Measurements from ENCODE around the gene MTSS2. TPM values are rescaled to one million over a fixed set of nuclear protein-coding genes. Genes with fewer than 3 reads are reported as not detected.

The MTSS2 gene
- total RNA-seq, 1 donor from 2014 or later: 38.3 TPM

- Histone ChIP-seq H3K9me3 (ENCODE audit: insufficient read depth, low read depth, low read length) (no peaks in the 10 kb centered on the region), H4K20me1 (ENCODE audit: insufficient read depth, low read length) (peaks cover 44% of the 10 kb centered on the region), H3K36me3 (ENCODE audit: insufficient read depth, low read length) (no peaks in the 10 kb centered on the region), H3K79me2 (ENCODE audit: insufficient read depth, low read length) (peaks cover 50% of the 10 kb centered on the region), H3K9ac (ENCODE audit: low read length) (peak overlapping the region; percentile 83), H3K27me3 (ENCODE audit: insufficient read depth, low read length) (no peaks in the 10 kb centered on the region), H2AFZ (ENCODE audit: low read depth, low read length) (peak overlapping the region; percentile 26), H3K4me3 (ENCODE audit: insufficient read depth, low read depth, low read length) (peak overlapping the region; percentile 66), H3K4me2 (ENCODE audit: low read length) (peak overlapping the region; percentile 87), H3K27ac (ENCODE audit: low read depth, low read length) (peak overlapping the region; percentile 56), H3K4me1 (ENCODE audit: insufficient read depth, low read length) (peaks cover 35% of the 10 kb centered on the region)
- peak overlapping the region; percentile 81 for H3K4me3 Mint-ChIP-seq (ENCODE audit: unreplicated experiment)
- no peak for DNase-seq (ENCODE audit: low read depth)
- H3K36me3 Mint-ChIP-seq (ENCODE audit: low read depth, unreplicated experiment): peaks cover 2% of the 10 kb centered on the region
- H3K27me3 Mint-ChIP-seq (ENCODE audit: low read depth, unreplicated experiment): no peaks in the 10 kb centered on the region
- no peaks in the 10 kb centered on the region for H3K9me3 Mint-ChIP-seq (ENCODE audit: unreplicated experiment)
- peaks cover 13% of the 10 kb centered on the region for H3K4me1 Mint-ChIP-seq (ENCODE audit: low read depth, unreplicated experiment)
- no peak overlapping the region for H3K27ac Mint-ChIP-seq (ENCODE audit: unreplicated experiment)
- TF ChIP-seq EZH2 (IDR thresholded peaks at IDR 0.05; ENCODE audit: insufficient read depth, low read length): no peak
- TF ChIP-seq CTCF (IDR thresholded peaks at IDR 0.05; ENCODE audit: insufficient read depth, low read depth, low read length): no peak
- no peak for FAIRE-seq
Observed at GRCh38 chr16:70685061-70685937, 554 bp downstream of the MTSS2 start.

- H3K4me2 ChIP-seq (ENCODE audit: low read length): peak overlapping the region; percentile 87
- H3K9me3 ChIP-seq (ENCODE audit: insufficient read depth, low read depth, low read length): no peaks in the 10 kb centered on the region
- Mint-ChIP-seq H3K4me1 (ENCODE audit: low read depth, unreplicated experiment) (peaks cover 13% of the 10 kb centered on the region), H3K9me3 (ENCODE audit: unreplicated experiment) (no peaks in the 10 kb centered on the region), H3K27me3 (ENCODE audit: low read depth, unreplicated experiment) (no peaks in the 10 kb centered on the region), H3K36me3 (ENCODE audit: low read depth, unreplicated experiment) (peaks cover 2% of the 10 kb centered on the region), H3K4me3 (ENCODE audit: unreplicated experiment) (peak overlapping the region; percentile 81), H3K27ac (ENCODE audit: unreplicated experiment) (no peak overlapping the region)
- no peak overlapping the region for H2AFZ ChIP-seq (ENCODE audit: low read depth, low read length)
- TF ChIP-seq EZH2 (IDR thresholded peaks at IDR 0.05; ENCODE audit: insufficient read depth, low read length) (no peak), CTCF (IDR thresholded peaks at IDR 0.05; ENCODE audit: insufficient read depth, low read depth, low read length) (no peak)
- H4K20me1 ChIP-seq (ENCODE audit: insufficient read depth, low read length): peaks cover 47% of the 10 kb centered on the region
- no peak for FAIRE-seq
- H3K4me1 ChIP-seq (ENCODE audit: insufficient read depth, low read length): peaks cover 35% of the 10 kb centered on the region
- DNase-seq (ENCODE audit: low read depth): no peak
- peaks cover 54% of the 10 kb centered on the region for H3K79me2 ChIP-seq (ENCODE audit: insufficient read depth, low read length)
- H3K9ac ChIP-seq (ENCODE audit: low read length): peak overlapping the region; percentile 83
- no peaks in the 10 kb centered on the region for H3K36me3 ChIP-seq (ENCODE audit: insufficient read depth, low read length)
- no peak overlapping the region for H3K27ac ChIP-seq (ENCODE audit: low read depth, low read length)
- peak overlapping the region; percentile 66 for H3K4me3 ChIP-seq (ENCODE audit: insufficient read depth, low read depth, low read length)
- no peaks in the 10 kb centered on the region for H3K27me3 ChIP-seq (ENCODE audit: insufficient read depth, low read length)
Observed at GRCh38 chr16:70684146-70685060, 1.4 kb downstream of the MTSS2 start.
